Measurements from ENCODE around the gene IARS2.
"Not testable (repeated sequence)": the region's sequence is repeated elsewhere in the genome, so short reads cannot be mapped to it uniquely, and the experiment has no call there.

IARS2 gene

GRCh38 chr1:220113136-220113695, 19.3 kb downstream of the IARS2 start:
- DNase-seq: no peak

- no peak for DNase-seq
Observed at GRCh38 chr1:220119043-220119512, 25.1 kb downstream of the IARS2 start.

GRCh38 chr1:220121791-220122530, 28.0 kb downstream of the IARS2 start:
- DNase-seq: no peak

- no peak for DNase-seq
Observed at GRCh38 chr1:220123066-220123465, 29.1 kb downstream of the IARS2 start.

- no peak for DNase-seq
Observed at GRCh38 chr1:220123889-220124288, 30.0 kb downstream of the IARS2 start.

GRCh38 chr1:220124542-220124941, 30.6 kb downstream of the IARS2 start:
- no peak for DNase-seq

- DNase-seq: no peak
Observed at GRCh38 chr1:220127076-220127475, 33.1 kb downstream of the IARS2 start.

GRCh38 chr1:220129479-220130210, 35.7 kb downstream of the IARS2 start:
- no peak for DNase-seq

GRCh38 chr1:220135755-220136154, 41.8 kb downstream of the IARS2 start:
- DNase-seq: no peak

- no peak for DNase-seq
Observed at GRCh38 chr1:220137019-220137786, 43.3 kb downstream of the IARS2 start.

- no peak for DNase-seq
Observed at GRCh38 chr1:220139966-220140365, 46.0 kb downstream of the IARS2 start.

GRCh38 chr1:220144051-220144450, 50.1 kb downstream of the IARS2 start:
- no peak for DNase-seq

- no peak for DNase-seq
Observed at GRCh38 chr1:220149742-220150141, 55.8 kb downstream of the IARS2 start.

- no peak for DNase-seq
Observed at GRCh38 chr1:220151454-220151853, 57.5 kb downstream of the IARS2 start.

GRCh38 chr1:220153147-220153546, 59.2 kb downstream of the IARS2 start:
- no peak for DNase-seq

- no peak for DNase-seq
Observed at GRCh38 chr1:220156620-220157146, 62.8 kb downstream of the IARS2 start.

GRCh38 chr1:220157738-220158137, 63.8 kb downstream of the IARS2 start:
- DNase-seq: no peak

- DNase-seq: not testable (repeated sequence)
Observed at GRCh38 chr1:220158530-220158929, 64.6 kb downstream of the IARS2 start.

GRCh38 chr1:220159041-220159440, 65.1 kb downstream of the IARS2 start:
- no peak for DNase-seq

GRCh38 chr1:220160027-220160426, 66.1 kb downstream of the IARS2 start:
- no peak for DNase-seq

- DNase-seq: no peak
Observed at GRCh38 chr1:220164116-220164515, 70.2 kb downstream of the IARS2 start.

- no peak for DNase-seq
Observed at GRCh38 chr1:220164517-220164916, 70.6 kb downstream of the IARS2 start.

- no peak for DNase-seq
Observed at GRCh38 chr1:220166853-220167252, 72.9 kb downstream of the IARS2 start.

All from NCI-H187 (cell line).